Measurements from ENCODE around the gene HINT3. TPM values are rescaled to one million over a fixed set of nuclear protein-coding genes. Genes with fewer than 3 reads are reported as not detected.

HINT3 gene
- total RNA-seq, 2 experiments from 2014 or later = 10.4 TPM

DNA sequence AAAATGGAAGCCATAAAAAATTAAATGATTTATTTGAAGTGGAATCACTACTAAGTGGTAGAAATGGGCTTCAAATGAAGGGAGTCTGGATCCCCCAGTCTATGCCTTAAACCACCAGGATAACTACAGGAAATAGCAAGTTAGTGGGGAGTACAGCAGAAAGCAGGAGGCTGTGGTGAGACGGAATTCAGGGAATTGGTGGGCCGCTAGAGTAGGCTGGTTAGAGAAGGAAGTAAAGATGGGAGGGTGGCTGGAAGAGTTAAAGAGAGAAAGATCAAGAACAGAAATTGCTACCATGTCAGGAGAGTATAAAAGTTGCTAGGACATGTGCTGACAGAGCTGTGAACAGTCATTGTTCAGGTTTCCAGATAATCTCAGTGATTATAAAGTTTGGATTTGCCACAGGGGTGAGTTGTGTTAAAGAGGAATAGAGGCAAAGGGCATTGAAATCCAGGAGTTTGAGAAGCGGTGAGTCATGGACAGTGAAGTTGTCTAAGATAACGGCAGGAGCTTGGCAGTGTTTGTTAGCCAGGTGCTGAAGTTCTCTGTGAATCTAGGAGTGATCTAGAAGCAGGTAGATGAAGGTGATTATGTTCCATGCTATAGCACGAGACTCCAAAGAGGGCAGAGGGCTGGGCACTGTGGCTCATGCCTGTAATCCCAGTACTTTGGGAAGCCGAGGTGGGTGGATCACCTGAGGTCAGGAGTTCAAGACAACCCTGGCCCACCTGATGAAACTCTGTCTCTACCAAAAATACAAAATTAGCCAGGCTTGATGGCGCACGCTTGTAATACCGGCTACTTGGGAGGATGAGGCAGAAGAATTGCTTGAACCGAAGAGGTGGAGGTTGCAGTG lies 13.7 kb upstream of the HINT3 start:
- H3K4me3 Mint-ChIP-seq = no peak overlapping the region
- H3K36me3 ChIP-seq (ENCODE audit: insufficient read depth, low read length) = no peaks in the 10 kb centered on the region
- CTCF ChIA-PET = interaction anchor here (0.7 to 1.2 kb wide), 2 partner anchors 13 to 27 kb away, joined by 3 to 4 read pairs; partner anchors contain the start of gene HINT3
- intact Hi-C loops (cut with DNase I, micrococcal nuclease) = no loop called here
- POLR2A ChIA-PET = interaction anchor here (1.1 kb wide), 1 partner anchor 162 kb away, joined by 3 read pairs; no protein-coding TSS in a partner anchor
- no peaks in the 10 kb centered on the region for H3K9me3 ChIP-seq (ENCODE audit: control insufficient read depth in 1 of 2, insufficient read depth in 1 of 2, low read length in 2 of 2)
- H3K4me1 ChIP-seq (ENCODE audit: insufficient read depth, low read length) = no peaks in the 10 kb centered on the region
- no peak for ATAC-seq (ENCODE audit: poor library complexity)
- no peak for DNase-seq
- no peaks in the 10 kb centered on the region for H3K27me3 ChIP-seq (ENCODE audit: control insufficient read depth in 1 of 2, insufficient read depth in 2 of 2, low read length in 2 of 2)
- no peak overlapping the region for H3K4me3 ChIP-seq (ENCODE audit: low read length)
- peaks cover 4% of the 10 kb centered on the region for H3K27me3 Mint-ChIP-seq
- no peaks in the 10 kb centered on the region for H3K9me3 Mint-ChIP-seq
- no peak overlapping the region for H3K27ac ChIP-seq (ENCODE audit: low read depth in 1 of 2, low read length in 2 of 2)
- H3K36me3 Mint-ChIP-seq (ENCODE audit: low read depth) = no peaks in the 10 kb centered on the region
- TF ChIP-seq, protein P1, sequence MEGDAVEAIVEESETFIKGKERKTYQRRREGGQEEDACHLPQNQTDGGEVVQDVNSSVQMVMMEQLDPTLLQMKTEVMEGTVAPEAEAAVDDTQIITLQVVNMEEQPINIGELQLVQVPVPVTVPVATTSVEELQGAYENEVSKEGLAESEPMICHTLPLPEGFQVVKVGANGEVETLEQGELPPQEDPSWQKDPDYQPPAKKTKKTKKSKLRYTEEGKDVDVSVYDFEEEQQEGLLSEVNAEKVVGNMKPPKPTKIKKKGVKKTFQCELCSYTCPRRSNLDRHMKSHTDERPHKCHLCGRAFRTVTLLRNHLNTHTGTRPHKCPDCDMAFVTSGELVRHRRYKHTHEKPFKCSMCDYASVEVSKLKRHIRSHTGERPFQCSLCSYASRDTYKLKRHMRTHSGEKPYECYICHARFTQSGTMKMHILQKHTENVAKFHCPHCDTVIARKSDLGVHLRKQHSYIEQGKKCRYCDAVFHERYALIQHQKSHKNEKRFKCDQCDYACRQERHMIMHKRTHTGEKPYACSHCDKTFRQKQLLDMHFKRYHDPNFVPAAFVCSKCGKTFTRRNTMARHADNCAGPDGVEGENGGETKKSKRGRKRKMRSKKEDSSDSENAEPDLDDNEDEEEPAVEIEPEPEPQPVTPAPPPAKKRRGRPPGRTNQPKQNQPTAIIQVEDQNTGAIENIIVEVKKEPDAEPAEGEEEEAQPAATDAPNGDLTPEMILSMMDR (IDR thresholded peaks at IDR 0.05) = no peak
- no peak overlapping the region for H3K27ac Mint-ChIP-seq
- peaks cover 7% of the 10 kb centered on the region for H3K4me1 Mint-ChIP-seq (ENCODE audit: low read depth)

DNA sequence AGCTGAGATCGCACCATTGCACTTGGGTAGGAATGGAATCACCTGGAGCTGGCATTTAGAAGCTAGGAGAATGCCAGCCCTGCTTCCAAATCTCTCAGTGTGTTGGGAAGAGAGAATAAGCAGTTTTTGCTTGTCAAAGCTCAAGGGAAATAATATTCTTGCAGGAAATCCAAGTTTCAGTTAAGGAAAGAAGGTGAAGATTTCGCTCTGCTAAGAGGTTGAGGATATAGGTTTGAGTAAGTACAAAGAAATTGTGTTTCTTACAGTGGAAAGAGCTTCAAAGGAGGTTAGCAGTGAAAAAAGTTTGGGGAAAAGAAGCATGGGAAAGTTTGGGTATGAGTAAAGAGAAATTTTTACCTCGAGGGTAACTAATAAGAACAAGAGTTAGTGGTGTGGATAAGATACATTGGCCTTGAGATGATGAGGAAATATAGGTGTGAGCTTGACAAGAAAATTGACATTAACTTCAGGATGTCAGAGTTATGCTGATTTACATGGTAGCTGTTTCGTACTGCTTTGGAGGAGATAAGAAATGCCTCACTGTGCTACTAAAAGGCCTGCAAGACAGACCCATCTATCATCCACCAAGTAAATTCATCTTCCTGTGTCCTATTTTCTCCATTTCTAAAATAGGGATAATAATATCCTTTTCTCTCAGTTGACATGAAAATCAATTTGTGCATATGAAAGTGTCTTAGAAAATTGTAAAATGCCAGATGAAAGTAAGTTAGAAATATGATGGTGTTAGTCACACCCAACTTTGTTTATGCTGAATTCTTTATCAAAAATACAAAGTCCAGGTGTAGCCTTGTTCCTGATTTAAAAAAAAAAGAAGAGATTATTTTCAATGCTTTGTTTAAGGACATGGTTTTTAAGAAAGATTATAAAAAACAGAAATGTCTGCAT lies 12.8 kb upstream of the HINT3 start:
- Mint-ChIP-seq H3K9me3 (no peaks in the 10 kb centered on the region), H3K4me3 (no peak overlapping the region), H3K27me3 (peaks cover 4% of the 10 kb centered on the region), H3K36me3 (ENCODE audit: low read depth) (no peaks in the 10 kb centered on the region), H3K27ac (no peak overlapping the region), H3K4me1 (ENCODE audit: low read depth) (peaks cover 7% of the 10 kb centered on the region)
- H3K27ac ChIP-seq (ENCODE audit: low read depth in 1 of 2, low read length in 2 of 2) = no peak overlapping the region
- DNase-seq (no peak), ATAC-seq (ENCODE audit: poor library complexity) (no peak)
- no peaks in the 10 kb centered on the region for H3K4me1 ChIP-seq (ENCODE audit: insufficient read depth, low read length)
- H3K4me3 ChIP-seq (ENCODE audit: low read length) = no peak overlapping the region
- H3K27me3 ChIP-seq (ENCODE audit: control insufficient read depth in 1 of 2, insufficient read depth in 2 of 2, low read length in 2 of 2) = no peaks in the 10 kb centered on the region
- POLR2A ChIA-PET = no interaction called here
- intact Hi-C loops (cut with DNase I, micrococcal nuclease) = no loop called here
- H3K36me3 ChIP-seq (ENCODE audit: insufficient read depth, low read length) = no peaks in the 10 kb centered on the region
- CTCF ChIA-PET = interaction anchor here (0.7 to 1.2 kb wide), 2 partner anchors 13 to 28 kb away, joined by 3 to 4 read pairs; partner anchors contain the start of gene HINT3
- TF ChIP-seq, protein P1 (IDR thresholded peaks at IDR 0.05) = no peak
- H3K9me3 ChIP-seq (ENCODE audit: control insufficient read depth in 1 of 2, insufficient read depth in 1 of 2, low read length in 2 of 2) = no peaks in the 10 kb centered on the region

DNA sequence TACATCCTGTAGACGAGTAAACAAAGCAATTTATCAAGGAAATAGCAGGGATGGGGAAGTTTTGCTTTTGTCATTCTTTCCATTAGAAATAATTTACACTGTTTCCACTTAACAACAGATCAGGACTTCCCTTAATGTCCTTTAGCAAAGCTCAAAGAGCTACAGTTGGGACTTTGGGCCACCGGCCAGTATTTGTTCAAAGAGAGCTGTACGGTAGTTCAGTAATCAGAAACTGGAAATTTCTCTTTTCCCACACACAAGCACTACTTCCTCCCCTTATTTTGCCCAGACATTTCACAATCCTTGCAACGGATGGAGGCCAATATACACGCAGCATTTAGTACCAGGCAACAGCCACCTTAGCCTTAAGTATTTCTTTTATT lies 12.1 kb upstream of the HINT3 start:
- H3K27ac ChIP-seq (ENCODE audit: low read depth in 1 of 2, low read length in 2 of 2) = no peak overlapping the region
- no peak overlapping the region for H3K4me3 ChIP-seq (ENCODE audit: low read length)
- H3K4me1 ChIP-seq (ENCODE audit: insufficient read depth, low read length) = no peaks in the 10 kb centered on the region
- Mint-ChIP-seq H3K36me3 (ENCODE audit: low read depth) (no peaks in the 10 kb centered on the region), H3K4me1 (ENCODE audit: low read depth) (peaks cover 7% of the 10 kb centered on the region), H3K27ac (no peak overlapping the region), H3K9me3 (no peaks in the 10 kb centered on the region), H3K4me3 (no peak overlapping the region), H3K27me3 (peaks cover 4% of the 10 kb centered on the region)
- no peak for DNase-seq
- intact Hi-C loops (cut with DNase I, micrococcal nuclease) = no loop called here
- ChIA-PET CTCF (no interaction called here), POLR2A (no interaction called here)
- TF ChIP-seq, protein P1 (IDR thresholded peaks at IDR 0.05) = no peak
- H3K9me3 ChIP-seq (ENCODE audit: control insufficient read depth in 1 of 2, insufficient read depth in 1 of 2, low read length in 2 of 2) = no peaks in the 10 kb centered on the region
- no peak for ATAC-seq (ENCODE audit: poor library complexity)
- no peaks in the 10 kb centered on the region for H3K27me3 ChIP-seq (ENCODE audit: control insufficient read depth in 1 of 2, insufficient read depth in 2 of 2, low read length in 2 of 2)
- H3K36me3 ChIP-seq (ENCODE audit: insufficient read depth, low read length) = no peaks in the 10 kb centered on the region

Measured in CD4-positive, alpha-beta T cell (primary cell).